Osteoblast (primary cell): ENCODE results near the gene COL27A1. TPM values are rescaled to one million over a fixed set of nuclear protein-coding genes. Genes with fewer than 3 reads are reported as not detected.

Source experiments
- DNase-seq: peaks from one replicate; pipeline ENCODE4 v3.0.0; 2011; ENCODE audit warnings: low spot score, mixed read lengths; ENCODE audit not compliant: insufficient read length; ENCODE audit errors: missing footprints
- H2AFZ ChIP-seq: 2 replicates; pipeline ENCODE4 v1.6.0; 2011; ENCODE audit warnings: mild to moderate bottlenecking, low read length
- H3K27ac ChIP-seq: 2 replicates; pipeline ENCODE4 v1.5.1; 2011; ENCODE audit warnings: mild to moderate bottlenecking, low read depth, low read length, moderate library complexity
- H3K27me3 ChIP-seq: 2 replicates; pipeline ENCODE4 v1.6.0; 2012; ENCODE audit warnings: mild to moderate bottlenecking, control low read depth, inconsistent platforms, low read length, moderate library complexity; ENCODE audit not compliant: insufficient read depth
- H3K36me3 ChIP-seq: 2 replicates; pipeline ENCODE4 v1.5.1; 2011; ENCODE audit warnings: mild to moderate bottlenecking, low read length, control low read depth, moderate library complexity; ENCODE audit not compliant: insufficient read depth
- H3K4me1 ChIP-seq: 2 replicates; pipeline ENCODE4 v1.5.1; 2011; ENCODE audit warnings: mild to moderate bottlenecking, low read length, control low read depth, moderate library complexity; ENCODE audit not compliant: insufficient read depth
- H3K4me2 ChIP-seq: 2 replicates; pipeline ENCODE4 v1.6.0; 2011; ENCODE audit warnings: mild to moderate bottlenecking, low read length; ENCODE audit not compliant: insufficient read depth
- H3K4me3 ChIP-seq: fragments of 200-600 bp; sonication (generic); 3 replicates; pipeline ENCODE4 v1.5.1; 2012; ENCODE audit warnings: mild to moderate bottlenecking, low read length, inconsistent platforms; ENCODE audit not compliant: insufficient read depth
- H3K79me2 ChIP-seq: 2 replicates; pipeline ENCODE4 v1.6.0; 2012; ENCODE audit warnings: mild to moderate bottlenecking, low read length, control low read depth, inconsistent platforms; ENCODE audit not compliant: insufficient read depth
- H3K9me3 ChIP-seq: 2 replicates; pipeline ENCODE4 v1.5.1; 2011; ENCODE audit warnings: low read depth, low read length, control low read depth
- H4K20me1 ChIP-seq: 2 replicates; pipeline ENCODE4 v1.6.0; 2012; ENCODE audit warnings: mild to moderate bottlenecking, low read length, control low read depth; ENCODE audit not compliant: insufficient read depth
- CTCF ChIP-seq: IDR thresholded peaks from 2 replicates; pipeline ENCODE4 v1.5.1; 2011; ENCODE audit warnings: mild to moderate bottlenecking, low read depth, low read length, moderate library complexity; ENCODE audit errors: extremely low read depth
- total RNA-seq: library from RNA; depleted of rRNA; stranded (reverse); fragments of >200 nt; gene quantifications from 2 replicates; pipeline ENCODE4 v1.2.3, GENCODE V29; 2012

Gene COL27A1
- total RNA-seq, 1 donor: 10.1 TPM

DNA sequence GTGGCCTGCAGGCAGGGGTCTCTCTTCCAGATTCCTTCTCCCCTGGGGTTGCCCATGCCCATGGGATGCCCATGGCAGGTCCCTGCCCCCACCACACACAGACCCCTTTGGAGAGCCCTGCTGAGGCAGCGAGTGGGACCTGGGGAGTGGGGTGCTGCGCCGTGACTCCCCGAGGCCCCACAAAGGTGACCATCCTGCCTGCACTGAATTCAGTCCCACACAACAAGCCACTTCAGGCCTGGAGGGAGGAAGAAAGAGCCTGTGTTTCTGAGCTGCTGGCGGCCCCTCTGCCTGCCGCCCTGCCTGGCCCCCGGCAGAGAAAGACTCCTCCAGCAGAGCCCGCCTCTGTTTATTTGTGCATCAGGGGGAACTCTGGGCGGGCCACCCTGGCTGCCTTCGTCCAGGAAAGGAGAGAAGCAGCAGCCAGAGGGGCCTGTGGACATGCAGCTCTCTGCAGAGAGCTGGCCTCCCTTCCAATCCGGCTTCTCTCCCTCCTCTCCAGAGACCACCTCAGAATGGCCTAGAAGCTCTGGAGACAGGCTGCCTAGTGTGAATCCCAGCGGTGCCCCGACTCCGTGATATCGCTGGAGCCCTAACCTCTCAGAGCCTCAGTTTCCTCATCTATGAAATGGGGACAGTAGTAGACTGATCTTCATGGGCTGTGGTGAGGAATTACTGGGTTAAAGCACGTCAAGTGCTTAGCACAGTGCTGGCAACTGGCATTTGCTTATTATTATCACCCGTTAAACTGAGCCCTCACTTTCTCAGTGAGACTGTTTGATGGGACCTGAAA is 72.9 kb downstream of the COL27A1 start:
- Histone ChIP-seq H3K27ac (no peak overlapping the region), H2AFZ (no peak overlapping the region), H3K4me1 (peaks cover 31% of the 10 kb centered on the region), H4K20me1 (no peaks in the 10 kb centered on the region), H3K9me3 (no peaks in the 10 kb centered on the region), H3K79me2 (no peaks in the 10 kb centered on the region), H3K27me3 (no peaks in the 10 kb centered on the region), H3K4me3 (no peak overlapping the region), H3K36me3 (no peaks in the 10 kb centered on the region), H3K4me2 (no peak overlapping the region)
- no peak for DNase-seq
- TF ChIP-seq CTCF: no peak

DNA sequence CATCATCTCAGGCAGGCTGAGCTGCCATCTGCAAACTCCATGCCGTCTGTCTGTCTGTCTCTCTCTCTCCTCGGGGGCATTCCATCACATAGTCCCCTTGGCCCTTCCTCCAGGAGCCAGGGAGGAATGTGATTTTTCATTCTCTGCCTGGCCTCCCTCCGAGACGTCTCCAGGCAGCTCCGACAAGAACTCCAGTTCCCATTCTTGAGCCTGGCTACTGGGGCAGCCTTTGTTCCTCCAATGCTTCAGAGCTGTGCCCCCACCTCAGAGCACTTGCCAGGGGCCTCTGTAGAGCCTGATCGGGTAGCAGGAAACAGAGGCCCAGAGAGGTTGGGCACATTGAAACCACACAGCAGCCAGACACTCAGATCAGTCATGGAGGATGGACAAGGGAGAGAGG is 74.0 kb downstream of the COL27A1 start:
- Histone ChIP-seq H3K4me1 (peaks cover 22% of the 10 kb centered on the region), H3K9me3 (no peaks in the 10 kb centered on the region), H3K4me3 (no peak overlapping the region), H2AFZ (no peak overlapping the region), H3K79me2 (no peaks in the 10 kb centered on the region), H4K20me1 (no peaks in the 10 kb centered on the region), H3K27me3 (no peaks in the 10 kb centered on the region), H3K36me3 (no peaks in the 10 kb centered on the region), H3K27ac (no peak overlapping the region), H3K4me2 (no peak overlapping the region)
- DNase-seq: no peak
- no peak for TF ChIP-seq CTCF

DNA sequence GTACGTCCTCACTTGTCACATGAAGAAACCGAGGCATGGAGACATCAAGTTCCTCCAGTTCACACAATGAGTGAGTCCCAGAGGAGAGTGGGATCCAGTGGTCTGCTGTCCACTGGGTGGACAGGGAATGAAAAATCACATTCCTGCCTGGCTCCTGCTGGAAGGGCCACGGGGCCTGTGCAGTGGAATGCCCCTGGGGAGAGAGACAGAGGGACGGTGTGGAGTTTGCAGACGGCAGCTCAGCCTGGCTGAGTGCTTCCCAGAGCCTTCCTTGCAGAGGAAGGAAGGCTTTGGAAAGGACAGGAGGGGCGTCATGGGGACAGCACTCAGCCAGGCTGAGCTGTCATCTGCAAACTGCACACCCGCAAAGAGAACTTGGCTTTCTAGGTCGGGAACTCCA is 74.7 kb downstream of the COL27A1 start:
- no peak for DNase-seq
- H3K27me3 ChIP-seq: no peaks in the 10 kb centered on the region

DNA sequence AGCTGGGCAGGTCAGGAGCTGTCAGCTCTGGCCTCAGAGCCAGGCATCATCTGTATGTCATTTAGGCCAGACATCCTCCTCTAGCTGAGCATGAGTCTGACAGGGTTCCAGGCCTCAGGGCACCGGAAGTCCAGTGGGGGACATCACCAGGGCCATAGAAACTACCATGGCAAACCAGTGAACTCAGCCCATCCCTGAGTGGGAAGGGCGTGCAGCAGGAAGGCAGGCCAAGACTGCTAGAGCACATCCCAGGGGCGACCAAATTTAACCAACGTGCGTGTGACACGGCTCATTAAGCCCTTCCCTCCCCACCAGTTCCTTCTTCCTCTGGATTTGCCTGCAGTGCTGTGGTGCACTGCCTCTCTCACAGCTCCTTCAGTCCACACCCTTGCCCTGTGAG is 75.9 kb downstream of the COL27A1 start:
- Histone ChIP-seq H3K79me2 (no peaks in the 10 kb centered on the region), H3K4me3 (no peak overlapping the region), H3K27ac (no peak overlapping the region), H3K4me1 (peaks cover 2% of the 10 kb centered on the region), H4K20me1 (no peaks in the 10 kb centered on the region), H3K27me3 (no peaks in the 10 kb centered on the region), H3K36me3 (no peaks in the 10 kb centered on the region), H3K9me3 (no peaks in the 10 kb centered on the region), H3K4me2 (no peak overlapping the region), H2AFZ (no peak overlapping the region)
- TF ChIP-seq CTCF: no peak
- DNase-seq: no peak

More for the DNA sequence above, 74.7 kb downstream of the COL27A1 start:
- Histone ChIP-seq H4K20me1 (no peaks in the 10 kb centered on the region), H3K4me3 (no peak overlapping the region), H3K36me3 (no peaks in the 10 kb centered on the region), H2AFZ (no peak overlapping the region), H3K79me2 (no peaks in the 10 kb centered on the region), H3K9me3 (no peaks in the 10 kb centered on the region), H3K4me1 (peaks cover 14% of the 10 kb centered on the region), H3K27ac (no peak overlapping the region), H3K4me2 (no peak overlapping the region)
- no peak for TF ChIP-seq CTCF
